Panc1 (cell line): ENCODE data around the gene IFFO2. TPM values are rescaled to one million over a fixed set of nuclear protein-coding genes. Genes with fewer than 3 reads are reported as not detected.
A peak's percentile ranks its signal among the peaks of the same experiment; 100 is the strongest.

Experiments
- ATAC-seq: fragments of 200-7000 bp; cut with Tn5 transposase; 2 replicates; pipeline ENCODE4 v1.9.1; 2020; ENCODE audit warnings: mild to moderate bottlenecking, moderate library complexity
- BruUV-seq: library from RNA; stranded (reverse); fragments of 400-500 nt; replicated peaks from 2 replicates; lab custom pipeline; 2021; lab: Mats Ljungman, UMichigan
- CTCF ChIA-PET: fragments of 300-600 bp; sonication (Branson Sonifier 250); formaldehyde crosslinking; loops from one replicate; lab custom pipeline; 2022; ENCODE audit warnings: antibody characterized with exemption; lab: Charles Lee
- POLR2A ChIA-PET: fragments of 300-600 bp; sonication (Branson Sonifier 250); formaldehyde crosslinking; loops from one replicate; lab custom pipeline; 2022; ENCODE audit warnings: antibody characterized with exemption; lab: Charles Lee
- DNase-seq: peaks from one replicate; pipeline ENCODE4 v3.0.0-alpha.2; 2010; ENCODE audit warnings: low read depth, low spot score
- H3K27ac ChIP-seq: 2 replicates; pipeline ENCODE4 v1.5.1; 2011; ENCODE audit warnings: mild to moderate bottlenecking, low read length, inconsistent platforms
- H3K27me3 ChIP-seq: fragments of 200-500 bp; sonication (Bioruptor generic); 2 replicates; pipeline ENCODE4 v1.6.0; 2014; ENCODE audit warnings: low read length, inconsistent platforms; ENCODE audit not compliant: control insufficient read depth, insufficient read depth
- H3K36me3 ChIP-seq: fragments of 200-500 bp; sonication (Bioruptor generic); 2 replicates; pipeline ENCODE4 v1.5.1; 2014; ENCODE audit warnings: inconsistent platforms, mild to moderate bottlenecking, low read length, moderate library complexity; ENCODE audit not compliant: control insufficient read depth, insufficient read depth
- H3K4me1 ChIP-seq: 2 replicates; pipeline ENCODE4 v1.5.1; 2011; ENCODE audit warnings: inconsistent platforms, mild to moderate bottlenecking, low read length, moderate library complexity; ENCODE audit not compliant: control insufficient read depth, insufficient read depth
- H3K4me3 ChIP-seq, 2 experiments: 2 replicates each; pipeline ENCODE4 v1.5.1; 2011 to 2012; ENCODE audit warnings: low read depth in 2 of 2, low read length in 2 of 2, mild to moderate bottlenecking in 2 of 2, inconsistent platforms in 1 of 2, moderate library complexity in 1 of 2
- H3K9me3 ChIP-seq: fragments of 200-500 bp; sonication (Bioruptor generic); 2 replicates; pipeline ENCODE4 v1.5.1; 2014; ENCODE audit warnings: low read depth, mild to moderate bottlenecking, inconsistent platforms, low read length, moderate library complexity; ENCODE audit not compliant: control insufficient read depth, insufficient read depth
- CTCF ChIP-seq: fragments of 450-650 bp; IDR thresholded peaks from 2 replicates; pipeline ENCODE4 v1.5.1; 2017; ENCODE audit warnings: mild to moderate bottlenecking
- POLR2AphosphoS5 ChIP-seq: IDR thresholded peaks from 2 replicates; pipeline ENCODE4 v1.6.1; 2012; ENCODE audit warnings: mild to moderate bottlenecking, low read depth, low read length, moderate library complexity
- REST ChIP-seq, 2 experiments: IDR thresholded peaks; 2 replicates each; pipeline ENCODE4 v1.6.1; 2011 to 2012; ENCODE audit warnings: low read depth in 2 of 2, control low read depth in 1 of 2, low read length in 1 of 2, mild to moderate bottlenecking in 1 of 2, moderate library complexity in 1 of 2; ENCODE audit not compliant: insufficient read depth in 1 of 2
- SIN3A ChIP-seq: IDR thresholded peaks from 2 replicates; pipeline ENCODE4 v1.6.1; 2012; ENCODE audit warnings: low read depth, mild to moderate bottlenecking, low read length, moderate library complexity, borderline replicate concordance; ENCODE audit not compliant: insufficient read depth
- TCF7L2 ChIP-seq: IDR thresholded peaks from 2 replicates; pipeline ENCODE4 v1.6.1; 2011; ENCODE audit warnings: mild to moderate bottlenecking, low read depth, low read length, inconsistent platforms
- in situ Hi-C: cut with HindIII; loops from 2 replicates; pipeline ENCODE4 v1.10.0; 2016; ENCODE audit warnings: low sequenced_read_pairs, low pct_unique_long_range_greater_than_20kb
- intact Hi-C: fragments of 100-400 bp; cut with micrococcal nuclease; formaldehyde crosslinking; loops from one replicate; pipeline ENCODE4 v1.10.0; 2022; ENCODE audit not compliant: unreplicated experiment
- total RNA-seq: library from RNA; stranded (reverse); gene quantifications from one replicate; pipeline ENCODE4 v1.2.1, GENCODE V29; 2021; ENCODE audit not compliant: unreplicated experiment

IFFO2 gene
- total RNA-seq, 1 experiment from 2014 or later: 59.4 TPM

- Histone ChIP-seq H3K27ac (peak overlapping the region; percentile 84), H3K4me1 (peaks cover 89% of the 10 kb centered on the region), H3K27me3 (no peaks in the 10 kb centered on the region), H3K36me3 (no peaks in the 10 kb centered on the region), H3K4me3 (no peak overlapping the region), H3K9me3 (no peaks in the 10 kb centered on the region)
- intact Hi-C loops: no loop called here
- no peak for DNase-seq
- TF ChIP-seq SIN3A: no peak
- ChIA-PET CTCF (interaction anchor here (0.9 kb wide), 2 partner anchors 27 kb away, joined by 3 read pairs; no protein-coding TSS in a partner anchor), POLR2A (no interaction called here)
- no TSS peak for BruUV-seq
- in situ Hi-C loops: no loop called here
- no peak for ATAC-seq
Observed at GRCh38 chr1:18940303-18941020, 16.0 kb downstream of the IFFO2 start.

- Histone ChIP-seq H3K9me3 (no peaks in the 10 kb centered on the region), H3K36me3 (no peaks in the 10 kb centered on the region), H3K4me3 (no peak overlapping the region), H3K4me1 (peaks cover 89% of the 10 kb centered on the region), H3K27me3 (no peaks in the 10 kb centered on the region), H3K27ac (peak overlapping the region; percentile 84)
- in situ Hi-C loops: no loop called here
- ATAC-seq (no peak), DNase-seq (no peak)
- POLR2A ChIA-PET: interaction anchor here (1.0 kb wide), 1 partner anchor 12 kb away, joined by 3 read pairs; no protein-coding TSS in a partner anchor
- intact Hi-C loops: no loop called here
- BruUV-seq: no TSS peak
- TF ChIP-seq CTCF: no peak
- no peak for TF ChIP-seq POLR2AphosphoS5
- no peak for TF ChIP-seq REST (IDR thresholded peaks at IDR 0.05; ENCODE audit: insufficient read depth in 1 of 2, low read depth in 2 of 2, low read length in 1 of 2)
- no peak for TF ChIP-seq TCF7L2
- TF ChIP-seq SIN3A: no peak
- CTCF ChIA-PET: interaction anchor here (0.9 to 1.8 kb wide), 4 partner anchors 11 to 27 kb away, joined by 3 to 7 read pairs (median 4); no protein-coding TSS in a partner anchor
Observed at GRCh38 chr1:18939398-18940302, 16.8 kb downstream of the IFFO2 start.
